ENCODE results near the gene OR10D3. TPM values are rescaled to one million over a fixed set of nuclear protein-coding genes. Genes with fewer than 3 reads are reported as not detected.

Gene OR10D3
- total and polyA plus RNA-seq, 12 donors: not detected

DNA sequence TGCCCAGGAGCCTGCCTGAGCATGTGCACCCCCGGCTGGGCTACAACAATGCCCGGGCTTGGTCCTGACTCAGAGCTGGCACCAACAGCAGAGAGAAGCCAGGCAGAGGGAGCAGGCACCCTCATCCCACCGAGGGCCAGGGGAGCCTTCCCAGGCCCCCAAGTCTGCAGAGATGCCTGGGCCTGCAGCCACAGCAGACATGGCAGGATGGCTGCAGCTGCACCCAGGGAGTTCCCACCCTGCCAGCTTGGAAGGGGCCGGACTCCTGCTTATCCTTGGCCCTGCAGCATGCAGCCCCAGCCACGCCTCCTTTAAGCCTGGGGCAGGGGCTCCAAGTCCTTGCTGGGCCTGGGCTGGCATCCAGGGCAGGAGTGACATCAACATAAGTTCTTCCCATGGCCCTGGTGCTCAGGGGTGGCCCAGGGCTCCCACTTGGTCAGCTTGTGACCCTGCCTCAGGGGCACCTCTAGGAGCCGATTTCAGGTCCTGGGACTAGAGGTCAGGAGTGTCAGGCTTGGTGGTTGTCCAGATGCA lies 26.7 kb downstream of the OR10D3 start:
- Histone ChIP-seq H3K27me3 (peaks cover 0 to 3% (median 0%) of the 10 kb centered on the region in 7 donors), H3K4me1 (no peaks in the 10 kb centered on the region), H3K9me3 (no peaks in the 10 kb centered on the region), H3K4me3 (no peak overlapping the region), H3K27ac (no peak overlapping the region), H3K36me3 (no peaks in the 10 kb centered on the region)
- WGBS, 2 donors: 86 to 87% methylated on average over 6 of the region's 6 CpGs
- intact Hi-C loops (cut with DNase I): no loop called here
- no peak for DNase-seq
- TF ChIP-seq, protein P1, sequence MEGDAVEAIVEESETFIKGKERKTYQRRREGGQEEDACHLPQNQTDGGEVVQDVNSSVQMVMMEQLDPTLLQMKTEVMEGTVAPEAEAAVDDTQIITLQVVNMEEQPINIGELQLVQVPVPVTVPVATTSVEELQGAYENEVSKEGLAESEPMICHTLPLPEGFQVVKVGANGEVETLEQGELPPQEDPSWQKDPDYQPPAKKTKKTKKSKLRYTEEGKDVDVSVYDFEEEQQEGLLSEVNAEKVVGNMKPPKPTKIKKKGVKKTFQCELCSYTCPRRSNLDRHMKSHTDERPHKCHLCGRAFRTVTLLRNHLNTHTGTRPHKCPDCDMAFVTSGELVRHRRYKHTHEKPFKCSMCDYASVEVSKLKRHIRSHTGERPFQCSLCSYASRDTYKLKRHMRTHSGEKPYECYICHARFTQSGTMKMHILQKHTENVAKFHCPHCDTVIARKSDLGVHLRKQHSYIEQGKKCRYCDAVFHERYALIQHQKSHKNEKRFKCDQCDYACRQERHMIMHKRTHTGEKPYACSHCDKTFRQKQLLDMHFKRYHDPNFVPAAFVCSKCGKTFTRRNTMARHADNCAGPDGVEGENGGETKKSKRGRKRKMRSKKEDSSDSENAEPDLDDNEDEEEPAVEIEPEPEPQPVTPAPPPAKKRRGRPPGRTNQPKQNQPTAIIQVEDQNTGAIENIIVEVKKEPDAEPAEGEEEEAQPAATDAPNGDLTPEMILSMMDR (IDR thresholded peaks at IDR 0.05): no peak
- no peak for ATAC-seq

DNA sequence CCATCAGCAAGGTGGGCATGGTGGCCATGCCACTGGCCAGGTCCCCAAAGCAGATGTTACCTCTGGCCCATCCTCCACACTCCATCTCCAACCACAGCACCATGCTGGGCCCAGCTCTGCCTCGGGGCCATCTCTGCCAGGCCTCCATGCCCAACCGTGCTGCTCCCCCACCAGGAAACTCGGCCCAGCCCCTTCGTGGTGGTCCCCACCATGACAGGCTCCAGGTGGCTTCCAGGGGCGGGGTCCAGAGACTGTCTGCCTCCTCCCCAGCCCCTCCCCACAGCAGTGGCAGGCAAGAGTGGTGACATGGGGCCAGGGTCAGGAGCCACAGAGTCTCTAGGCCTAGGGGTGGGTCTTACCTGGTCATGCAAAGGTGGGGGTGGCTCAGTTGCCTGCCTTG lies 27.3 kb downstream of the OR10D3 start:
- Histone ChIP-seq H3K9me3 (no peaks in the 10 kb centered on the region), H3K27ac (no peak overlapping the region), H3K4me1 (no peaks in the 10 kb centered on the region), H3K4me3 (no peak overlapping the region), H3K36me3 (no peaks in the 10 kb centered on the region), H3K27me3 (peaks cover 0 to 3% (median 0%) of the 10 kb centered on the region in 7 donors)
- 87% methylated on average over 5 of the region's 5 CpGs for WGBS, 2 donors
- TF ChIP-seq, protein P1 (IDR thresholded peaks at IDR 0.05): no peak
- DNase-seq (no peak), ATAC-seq (peak in 1 of 8 donors; percentile 26)
- intact Hi-C loops (cut with DNase I): no loop called here

DNA sequence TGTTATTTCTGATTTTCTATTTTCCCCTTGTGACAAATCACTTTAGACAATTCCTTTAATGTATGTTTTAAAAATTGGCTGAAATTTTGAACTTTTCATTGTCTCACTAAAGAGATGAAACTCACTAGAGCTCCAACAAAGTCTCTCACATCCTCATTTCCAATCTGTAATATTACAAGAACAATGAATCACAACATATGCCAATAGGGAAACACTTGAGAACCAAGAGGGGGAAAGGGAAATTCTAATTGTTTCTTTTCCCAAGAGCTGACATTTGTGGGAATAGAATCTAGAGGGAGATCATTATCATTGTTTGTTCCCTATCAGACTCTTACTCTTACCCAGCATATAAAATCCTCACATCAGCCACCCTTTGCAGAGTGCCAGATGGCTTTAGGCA lies 28.2 kb downstream of the OR10D3 start:
- Histone ChIP-seq H3K36me3 (no peaks in the 10 kb centered on the region), H3K27ac (no peak overlapping the region), H3K27me3 (peaks cover 0 to 3% (median 0%) of the 10 kb centered on the region in 7 donors), H3K4me3 (no peak overlapping the region), H3K9me3 (no peaks in the 10 kb centered on the region), H3K4me1 (no peaks in the 10 kb centered on the region)
- ATAC-seq: no peak
- no peak for DNase-seq
- intact Hi-C loops (cut with DNase I): no loop called here
- TF ChIP-seq, protein P1 (IDR thresholded peaks at IDR 0.05): no peak

DNA sequence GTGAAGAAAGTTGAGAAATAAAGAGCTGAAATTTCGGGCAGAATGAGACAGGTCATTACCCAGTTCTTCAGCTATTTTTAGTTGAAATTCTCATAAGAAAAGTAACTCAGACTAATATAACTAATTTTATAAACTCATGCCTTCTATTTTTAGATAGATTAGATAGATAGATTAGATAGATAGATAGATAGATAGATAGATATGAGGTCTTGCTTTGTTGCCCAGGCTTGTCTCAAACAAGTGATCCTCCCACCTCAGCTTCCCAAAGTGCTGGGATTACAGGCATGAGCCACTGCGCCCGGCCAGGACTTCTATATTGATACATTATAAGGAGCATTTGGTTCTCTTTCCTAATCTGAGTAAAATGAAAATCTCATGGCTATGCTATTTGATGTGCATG lies 30.9 kb downstream of the OR10D3 start:
- intact Hi-C loops (cut with DNase I): no loop called here
- Histone ChIP-seq H3K27ac (no peak overlapping the region), H3K4me1 (no peaks in the 10 kb centered on the region), H3K27me3 (no peaks in the 10 kb centered on the region), H3K4me3 (no peak overlapping the region), H3K9me3 (no peaks in the 10 kb centered on the region), H3K36me3 (no peaks in the 10 kb centered on the region)
- DNase-seq (no peak), ATAC-seq (no peak)
- WGBS, 2 donors: 80 to 81% methylated on average over 3 of the region's 3 CpGs
- TF ChIP-seq, protein P1 (IDR thresholded peaks at IDR 0.05): no peak
